A549 treated with AZD9567 at 1 μM for 4 hours (cell line): ENCODE measurements around the gene HELZ. TPM values are rescaled to one million over a fixed set of nuclear protein-coding genes. Genes with fewer than 3 reads are reported as not detected.

Experiments used
- total RNA-seq: library from RNA; stranded (reverse); fragments of 200-300 nt; extraction: Qiagen RNA extraction; gene quantifications from 5 replicates; pipeline ENCODE4 v1.2.3, GENCODE V29; 2022; ENCODE audit not compliant: insufficient read depth

Gene HELZ, protein sequence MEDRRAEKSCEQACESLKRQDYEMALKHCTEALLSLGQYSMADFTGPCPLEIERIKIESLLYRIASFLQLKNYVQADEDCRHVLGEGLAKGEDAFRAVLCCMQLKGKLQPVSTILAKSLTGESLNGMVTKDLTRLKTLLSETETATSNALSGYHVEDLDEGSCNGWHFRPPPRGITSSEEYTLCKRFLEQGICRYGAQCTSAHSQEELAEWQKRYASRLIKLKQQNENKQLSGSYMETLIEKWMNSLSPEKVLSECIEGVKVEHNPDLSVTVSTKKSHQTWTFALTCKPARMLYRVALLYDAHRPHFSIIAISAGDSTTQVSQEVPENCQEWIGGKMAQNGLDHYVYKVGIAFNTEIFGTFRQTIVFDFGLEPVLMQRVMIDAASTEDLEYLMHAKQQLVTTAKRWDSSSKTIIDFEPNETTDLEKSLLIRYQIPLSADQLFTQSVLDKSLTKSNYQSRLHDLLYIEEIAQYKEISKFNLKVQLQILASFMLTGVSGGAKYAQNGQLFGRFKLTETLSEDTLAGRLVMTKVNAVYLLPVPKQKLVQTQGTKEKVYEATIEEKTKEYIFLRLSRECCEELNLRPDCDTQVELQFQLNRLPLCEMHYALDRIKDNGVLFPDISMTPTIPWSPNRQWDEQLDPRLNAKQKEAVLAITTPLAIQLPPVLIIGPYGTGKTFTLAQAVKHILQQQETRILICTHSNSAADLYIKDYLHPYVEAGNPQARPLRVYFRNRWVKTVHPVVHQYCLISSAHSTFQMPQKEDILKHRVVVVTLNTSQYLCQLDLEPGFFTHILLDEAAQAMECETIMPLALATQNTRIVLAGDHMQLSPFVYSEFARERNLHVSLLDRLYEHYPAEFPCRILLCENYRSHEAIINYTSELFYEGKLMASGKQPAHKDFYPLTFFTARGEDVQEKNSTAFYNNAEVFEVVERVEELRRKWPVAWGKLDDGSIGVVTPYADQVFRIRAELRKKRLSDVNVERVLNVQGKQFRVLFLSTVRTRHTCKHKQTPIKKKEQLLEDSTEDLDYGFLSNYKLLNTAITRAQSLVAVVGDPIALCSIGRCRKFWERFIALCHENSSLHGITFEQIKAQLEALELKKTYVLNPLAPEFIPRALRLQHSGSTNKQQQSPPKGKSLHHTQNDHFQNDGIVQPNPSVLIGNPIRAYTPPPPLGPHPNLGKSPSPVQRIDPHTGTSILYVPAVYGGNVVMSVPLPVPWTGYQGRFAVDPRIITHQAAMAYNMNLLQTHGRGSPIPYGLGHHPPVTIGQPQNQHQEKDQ (N-terminal part only)
- 8.6 to 12.3 TPM (median 10.5 TPM) in 5 replicates for total RNA-seq

DNA sequence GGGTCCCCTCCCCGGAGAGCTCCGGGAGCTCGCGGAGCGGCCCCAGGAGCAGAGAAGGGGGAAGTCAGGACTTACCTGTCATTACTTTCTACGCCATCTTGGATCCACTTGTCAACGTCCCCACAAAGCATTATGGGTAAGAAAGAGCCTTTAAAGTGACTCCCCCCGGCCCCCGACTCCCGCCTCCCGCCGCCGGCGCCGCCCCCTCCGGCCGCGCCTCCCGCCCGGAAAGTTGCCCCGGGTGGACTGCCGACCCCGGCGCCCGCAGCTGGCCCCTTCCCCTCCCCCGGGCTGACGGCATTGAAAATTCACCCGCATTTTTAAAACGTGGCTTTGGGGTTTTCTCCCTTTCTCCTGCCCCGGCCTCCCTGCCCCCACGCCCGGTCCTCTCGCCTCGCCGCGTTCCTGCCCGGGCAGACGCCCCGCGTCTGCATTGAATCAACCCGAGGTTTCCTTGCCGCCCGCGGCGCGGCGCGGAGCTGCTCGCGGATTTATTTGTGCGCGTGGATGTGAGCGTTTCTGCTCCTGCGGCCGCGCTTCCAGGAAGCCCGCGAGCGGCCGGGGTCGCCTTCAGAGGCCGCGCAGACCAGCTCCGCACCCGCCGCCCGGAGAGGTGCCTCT, at the start of gene HELZ:
HELZ (minus strand) TSS at position 124 of the 621 bp plus-strand sequence. CDS start 26,392 bp downstream, outside the sequence.

DNA sequence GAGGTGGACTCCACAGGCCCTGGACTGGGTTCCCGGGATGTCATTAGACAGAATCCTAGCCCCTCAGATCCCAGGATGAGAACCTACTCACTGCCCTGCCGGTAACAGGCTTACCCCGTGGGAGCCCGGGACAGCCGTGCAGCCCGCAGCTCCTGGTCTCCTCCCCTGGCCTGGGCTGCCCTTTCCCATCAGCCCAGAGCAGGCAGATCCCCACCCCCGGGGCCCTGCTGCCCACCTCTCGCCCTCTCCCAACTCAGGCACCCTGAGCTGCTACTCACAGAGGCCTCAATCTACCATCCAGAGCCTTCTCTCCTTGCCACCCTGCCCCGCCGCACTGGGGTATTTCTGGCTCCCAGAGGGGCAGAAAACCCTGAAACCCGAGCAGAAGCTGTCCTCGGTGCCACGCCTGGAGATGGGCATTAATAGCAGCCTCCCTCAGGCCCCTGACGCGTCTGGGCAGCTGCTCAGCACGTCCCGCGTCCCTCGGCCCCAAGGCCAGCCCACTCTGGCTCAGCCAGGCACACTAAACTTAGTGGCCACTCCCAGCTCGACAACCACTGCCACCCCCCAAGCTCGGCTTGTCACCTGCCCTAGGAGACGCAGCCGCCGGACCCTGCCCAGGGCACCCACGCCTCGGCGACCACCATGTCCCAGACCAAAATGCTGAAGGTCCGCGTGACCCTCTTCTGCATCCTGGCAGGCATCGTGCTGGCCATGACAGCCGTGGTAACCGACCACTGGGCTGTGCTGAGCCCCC, 200.8 kb downstream of the HELZ start, which contains the start of gene CACNG1:
CACNG1 (plus strand) TSS at position 539 of the 757 bp plus-strand sequence; CDS start at position 646, 107 bp downstream.

Other genes with a start within 250 kb of the HELZ start
- 0.06 to 2.3 TPM (median 0.16 TPM) in 5 replicates for gene CACNG1, start 200.6 kb downstream of the HELZ start, total RNA-seq
- gene PSMD12, start 121.4 kb upstream of the HELZ start, total RNA-seq, result 95.9 to 121 TPM (median 101 TPM) in 5 replicates
- 9.6 to 20.8 TPM (median 19.2 TPM) in 5 replicates for gene PITPNC1, start 132.1 kb upstream of the HELZ start, total RNA-seq